ENCODE measurements around the gene MRPL11.
A peak's percentile ranks its signal among the peaks of the same experiment; 100 is the strongest.

DNA sequence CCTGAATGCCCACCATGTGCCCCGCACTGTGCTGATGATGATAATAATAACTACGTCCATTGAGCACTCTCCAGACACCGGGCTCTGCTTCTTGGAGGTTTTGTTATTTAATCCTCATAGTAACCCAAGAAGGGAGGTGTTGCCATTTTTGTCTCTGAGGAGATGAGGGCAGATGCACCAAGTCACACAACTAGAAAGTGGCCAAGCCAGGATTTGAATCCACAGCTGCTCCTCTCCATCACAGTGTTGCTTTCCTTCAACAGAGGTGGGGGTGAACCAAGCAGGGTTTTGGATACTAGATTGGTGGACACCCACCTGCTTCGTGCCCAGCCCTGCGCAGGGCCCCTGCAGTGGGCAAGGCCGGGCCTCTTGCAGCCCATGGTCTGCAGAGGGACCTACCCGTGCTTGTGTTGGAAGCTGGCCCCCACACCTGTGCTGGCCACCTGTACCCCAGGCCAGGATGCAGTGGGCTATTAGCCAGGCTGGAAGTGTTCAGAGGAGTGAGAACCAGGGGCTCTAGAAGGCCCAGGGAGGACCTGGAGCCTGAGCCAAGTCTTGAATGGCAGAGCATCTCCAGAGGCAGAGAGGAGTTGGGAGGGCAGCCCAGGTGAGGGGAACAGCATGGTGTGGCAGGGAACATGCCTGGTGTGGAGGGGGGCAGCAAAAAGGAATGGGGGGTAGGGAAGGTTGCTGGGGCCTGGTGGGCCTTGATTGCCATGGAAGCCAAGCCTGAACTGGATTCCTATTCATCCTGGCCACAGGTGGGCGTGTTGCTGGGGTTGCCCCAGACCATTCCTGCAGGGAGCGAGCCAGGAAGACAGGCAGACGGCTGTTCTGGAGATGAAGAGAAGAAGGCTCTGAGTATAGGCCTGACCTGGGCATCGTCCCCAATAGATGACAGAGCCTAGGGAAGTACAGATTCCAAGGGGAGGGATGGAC lies 38.9 kb upstream of the MRPL11 start:
- TF ChIP-seq CTCF (conservative IDR thresholded peaks at IDR 0.05; ENCODE audit: low read depth in 2 of 2) (0 out of 4 replicates have a peak, but pooled peaks of 1 of the 2 experiments have one; percentile 1), EZH2 (IDR thresholded peaks at IDR 0.05; ENCODE audit: low read depth, unreplicated experiment) (no peak), ZNF331 (CRISPR knock-in tag; IDR thresholded peaks at IDR 0.05; ENCODE audit: low read depth) (no peak)

All from GM23338 (cell line).